HCT116 (cell line): Measurements from ENCODE around the gene IPO11. TPM values are rescaled to one million over a fixed set of nuclear protein-coding genes. Genes with fewer than 3 reads are reported as not detected.

ENCODE experiments used
- ATAC-seq: fragments of 200-7000 bp; cut with Tn5 transposase; 2 replicates; pipeline ENCODE4 v1.9.1; 2020; ENCODE audit warnings: mild to moderate bottlenecking, moderate library complexity
- BruUV-seq: library from RNA; stranded (reverse); fragments of 400-500 nt; replicated peaks from 2 replicates; lab custom pipeline; 2021; lab: Mats Ljungman, UMichigan
- CTCF ChIA-PET: fragments of 300-600 bp; sonication (Branson Sonifier 250); formaldehyde crosslinking; loops from one replicate; lab custom pipeline; 2021; ENCODE audit warnings: antibody characterized with exemption; lab: Charles Lee
- POLR2A ChIA-PET: fragments of 300-600, 350-600 bp; sonication (Branson Sonifier 250); formaldehyde crosslinking; loops from one replicate; lab custom pipeline; 2021; ENCODE audit warnings: antibody characterized with exemption; lab: Charles Lee
- RAD21 ChIA-PET, 2 experiments: fragments of 300-600 bp; sonication (Branson Sonifier 250); formaldehyde crosslinking; loops; one replicate each; lab custom pipeline; 2023; ENCODE audit warnings: low total read pairs in 2 of 2; ENCODE audit not compliant: uncharacterized antibody in 2 of 2, unreplicated experiment in 2 of 2, low non-redundant PET in 1 of 2; lab: Charles Lee
- DNase-seq: peaks from one replicate; pipeline ENCODE4 v3.0.0-alpha.2; 2010; ENCODE audit warnings: low read depth, low spot score
- H2AFZ ChIP-seq: fragments of 200-600 bp; shearing (Covaris generic), sonication (generic); 2 replicates; pipeline ENCODE4 v1.6.1; 2017; ENCODE audit warnings: low read depth, mixed run types, mixed read lengths, antibody characterized with exemption, low read length; ENCODE audit not compliant: poor library complexity, severe bottlenecking
- H3K27ac ChIP-seq: 2 replicates; pipeline ENCODE4 v1.5.1; 2012; ENCODE audit warnings: low read depth, low read length
- H3K27me3 ChIP-seq: fragments of 200-600 bp; sonication (generic); 2 replicates; pipeline ENCODE4 v1.6.1; 2016; ENCODE audit warnings: mixed run types, low read length, mixed read lengths; ENCODE audit not compliant: insufficient read depth
- H3K36me3 ChIP-seq, 2 experiments: fragments of 200-500 bp in 1 of 2; fragments of 200-600 bp in 1 of 2; sonication (Bioruptor generic) in 1 of 2; sonication (generic) in 1 of 2; 2 replicates each; pipeline versions ENCODE4 v1.5.1 to v1.6.1; 2014 to 2016; ENCODE audit warnings: low read length in 2 of 2, inconsistent platforms in 1 of 2, mixed read lengths in 1 of 2, mixed run types in 1 of 2; ENCODE audit not compliant: insufficient read depth in 2 of 2, control insufficient read depth in 1 of 2
- H3K4me1 ChIP-seq, 2 experiments: fragments of 200-600 bp in 1 of 2; sonication (generic) in 1 of 2; 2 replicates each; pipeline versions ENCODE4 v1.5.1 to v1.6.1; 2012 to 2017; ENCODE audit warnings: low read length in 2 of 2, inconsistent platforms in 1 of 2, mild to moderate bottlenecking in 1 of 2, mixed read lengths in 1 of 2, mixed run types in 1 of 2, moderate library complexity in 1 of 2; ENCODE audit not compliant: insufficient read depth in 2 of 2, control insufficient read depth in 1 of 2
- H3K4me2 ChIP-seq: fragments of 200-600 bp; sonication (generic); 2 replicates; pipeline ENCODE4 v1.6.1; 2017; ENCODE audit warnings: mixed run types, low read length, mixed read lengths
- H3K4me3 ChIP-seq, 2 experiments: fragments of 200-600 bp in 1 of 2; sonication (generic) in 1 of 2; replicated peaks in 1 of 2; 2 replicates each; pipeline ENCODE4 v1.5.1; 2011 to 2016; ENCODE audit warnings: low read length in 2 of 2, control low read depth in 1 of 2, low read depth in 1 of 2, mild to moderate bottlenecking in 1 of 2, mixed read lengths in 1 of 2, mixed run types in 1 of 2
- H3K79me2 ChIP-seq: fragments of 200-600 bp; sonication (generic); 2 replicates; pipeline ENCODE4 v1.6.1; 2017; ENCODE audit warnings: mild to moderate bottlenecking, mixed run types, low read length, moderate library complexity, mixed read lengths; ENCODE audit not compliant: insufficient read depth
- H3K9ac ChIP-seq: fragments of 200-600 bp; sonication (generic); 2 replicates; pipeline ENCODE4 v1.6.1; 2016; ENCODE audit warnings: low read length, mixed read lengths
- H3K9me2 ChIP-seq: fragments of 200-600 bp; sonication (generic), shearing (Covaris generic); 2 replicates; pipeline ENCODE4 v1.6.1; 2017; ENCODE audit warnings: mixed run types, mild to moderate bottlenecking, moderate library complexity; ENCODE audit not compliant: insufficient read depth
- H3K9me3 ChIP-seq, 2 experiments: fragments of 200-500 bp in 1 of 2; fragments of 200-600 bp in 1 of 2; sonication (Bioruptor generic) in 1 of 2; sonication (generic) in 1 of 2; 2 replicates each; pipeline ENCODE4 v1.6.1; 2014 to 2017; ENCODE audit warnings: low read length in 2 of 2, mixed read lengths in 2 of 2, inconsistent platforms in 1 of 2, low read depth in 1 of 2, mild to moderate bottlenecking in 1 of 2, mixed run types in 1 of 2, moderate library complexity in 1 of 2; ENCODE audit not compliant: control insufficient read depth in 1 of 2, insufficient read depth in 1 of 2
- H4K20me1 ChIP-seq: fragments of 200-600 bp; sonication (generic), shearing (Covaris generic); 2 replicates; pipeline ENCODE4 v1.6.1; 2017; ENCODE audit warnings: mixed run types, mild to moderate bottlenecking, moderate library complexity; ENCODE audit not compliant: insufficient read depth
- CEBPB ChIP-seq: IDR thresholded peaks from 2 replicates; pipeline ENCODE4 v1.6.1; 2012; ENCODE audit warnings: low read depth
- CTCF ChIP-seq, 3 experiments: fragments of 200-600 bp in 1 of 3; sonication (generic) in 1 of 3; IDR thresholded peaks in 2 of 3; conservative IDR thresholded peaks in 1 of 3; 2 replicates each; pipeline ENCODE4 v1.5.1; 2012 to 2017; ENCODE audit warnings: low read depth in 2 of 3, low read length in 2 of 3, antibody characterized with exemption in 1 of 3, borderline replicate concordance in 1 of 3, control low read depth in 1 of 3, mild to moderate bottlenecking in 1 of 3, mixed read lengths in 1 of 3, mixed run types in 1 of 3, moderate library complexity in 1 of 3; ENCODE audit not compliant: insufficient read depth in 1 of 3
- ELF1 ChIP-seq: IDR thresholded peaks from 2 replicates; pipeline ENCODE4 v1.6.1; 2012; ENCODE audit warnings: low read depth, borderline replicate concordance
- EZH2phosphoT487 ChIP-seq: fragments of 200-600 bp; IDR thresholded peaks from 2 replicates; pipeline ENCODE4 v1.6.1; 2018; ENCODE audit warnings: antibody characterized with exemption, borderline replicate concordance
- FOSL1 ChIP-seq: IDR thresholded peaks from 2 replicates; pipeline ENCODE4 v1.6.1; 2012; ENCODE audit warnings: low read depth
- JUND ChIP-seq: IDR thresholded peaks from 2 replicates; pipeline ENCODE4 v1.6.1; 2012
- POLR2A ChIP-seq: IDR thresholded peaks from 2 replicates; pipeline ENCODE4 v1.7.0; 2011; ENCODE audit warnings: borderline replicate concordance; ENCODE audit not compliant: insufficient read depth, insufficient read length; ENCODE audit errors: extremely low read depth
- REST ChIP-seq: IDR thresholded peaks from 2 replicates; pipeline ENCODE4 v1.6.1; 2012; ENCODE audit warnings: low read depth
- SIN3A ChIP-seq: IDR thresholded peaks from 2 replicates; pipeline ENCODE4 v1.6.1; 2012; ENCODE audit warnings: low read depth
- SP1 ChIP-seq: IDR thresholded peaks from 2 replicates; pipeline ENCODE4 v1.6.1; 2012; ENCODE audit warnings: low read depth
- SRF ChIP-seq: IDR thresholded peaks from 2 replicates; pipeline ENCODE4 v1.6.1; 2012; ENCODE audit warnings: low read depth
- ZFX ChIP-seq: fragments of 450-650 bp; IDR thresholded peaks from 2 replicates; pipeline ENCODE4 v1.6.1; 2017
- ZNF274 ChIP-seq: fragments of 200-500 bp; sonication (Bioruptor generic); IDR thresholded peaks from 2 replicates; pipeline ENCODE4 v1.6.1; 2014; ENCODE audit warnings: mild to moderate bottlenecking, low read depth, low read length, inconsistent platforms
- intact Hi-C: fragments of 100-400 bp; cut with micrococcal nuclease; formaldehyde crosslinking; loops from 2 replicates; pipeline ENCODE4 v1.10.0; 2022
- total RNA-seq: library from RNA; stranded (reverse); gene quantifications from one replicate; pipeline ENCODE4 v1.2.1, GENCODE V29; 2021; ENCODE audit not compliant: unreplicated experiment
- TF ChIP-seq, protein P1 (sequence below): IDR thresholded peaks from 2 replicates; pipeline ENCODE4 v1.6.1; 2012

Gene IPO11
- total RNA-seq, 1 experiment from 2014 or later, result 55.1 TPM

GRCh38 chr5:62562867-62563266 lies 150.3 kb downstream of the IPO11 start:
- TF ChIP-seq CTCF (IDR thresholded peaks at IDR 0.05 in 2 of 3, conservative IDR thresholded peaks at IDR 0.05 in 1 of 3; ENCODE audit: borderline replicate concordance in 1 of 3, insufficient read depth in 1 of 3, low read depth in 2 of 3, low read length in 2 of 3), result peak in 2 of 3 experiments; percentile 19 to 33; a peak in 2 of 6 replicates
- no peak for TF ChIP-seq CEBPB
- TF ChIP-seq ELF1, result no peak
- TF ChIP-seq ZFX, result no peak
- Histone ChIP-seq H3K27ac (no peak overlapping the region), H2AFZ (no peak overlapping the region), H3K79me2 (no peaks in the 10 kb centered on the region; the same call in 1 of the 2 replicates), H3K4me3 (no peak overlapping the region), H3K9ac (no peak overlapping the region), H3K27me3 (no peaks in the 10 kb centered on the region), H3K9me3 (no peaks in the 10 kb centered on the region), H3K36me3 (no peaks in the 10 kb centered on the region), H3K4me1 (no peaks in the 10 kb centered on the region), H3K4me2 (no peak overlapping the region), H4K20me1 (no peaks in the 10 kb centered on the region), H3K9me2 (no peaks in the 10 kb centered on the region)
- BruUV-seq, result no TSS peak
- intact Hi-C loops, result no loop called here
- DNase-seq, result no peak
- ChIA-PET POLR2A (no interaction called here), CTCF (no interaction called here), RAD21 (no interaction called here)
- ATAC-seq, result no peak

DNA sequence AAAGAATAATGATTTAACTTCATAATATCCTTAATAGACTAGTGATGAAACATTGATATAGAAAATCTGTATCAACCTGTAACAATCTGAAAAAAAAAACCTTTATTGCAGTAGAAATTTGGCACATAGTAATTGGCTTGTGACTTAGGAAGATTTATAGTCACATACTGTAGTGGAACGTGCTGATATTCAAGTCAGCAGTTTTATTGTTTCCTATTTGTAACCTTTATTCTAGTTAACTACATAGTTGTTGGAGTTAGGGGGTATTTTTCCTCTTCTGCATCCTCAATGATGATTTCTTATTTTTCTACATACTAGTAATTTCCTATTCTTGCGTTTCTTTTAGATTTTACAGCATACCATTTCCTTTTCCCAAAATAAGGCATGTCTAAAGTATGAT lies 151.5 kb downstream of the IPO11 start:
- DNase-seq, result no peak
- RAD21 ChIA-PET, result no interaction called here
- no peaks in the 10 kb centered on the region for H3K9me3 ChIP-seq
- TF ChIP-seq POLR2A (no peak), SP1 (no peak), SIN3A (no peak), REST (no peak), FOSL1 (no peak), EZH2phosphoT487 (no peak), JUND (no peak), ZNF274 (no peak), SRF (no peak), CTCF (IDR thresholded peaks at IDR 0.05 in 2 of 3, conservative IDR thresholded peaks at IDR 0.05 in 1 of 3; ENCODE audit: borderline replicate concordance in 1 of 3, insufficient read depth in 1 of 3, low read depth in 2 of 3, low read length in 2 of 3) (no peak), ELF1 (no peak)
- TF ChIP-seq, protein P1, sequence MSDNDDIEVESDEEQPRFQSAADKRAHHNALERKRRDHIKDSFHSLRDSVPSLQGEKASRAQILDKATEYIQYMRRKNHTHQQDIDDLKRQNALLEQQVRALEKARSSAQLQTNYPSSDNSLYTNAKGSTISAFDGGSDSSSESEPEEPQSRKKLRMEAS, result no peak

More for the DNA sequence above, 151.5 kb downstream of the IPO11 start:
- CTCF ChIA-PET, result no interaction called here
- POLR2A ChIA-PET, result no interaction called here
- H3K9me2 ChIP-seq, result no peaks in the 10 kb centered on the region
- no peaks in the 10 kb centered on the region for H4K20me1 ChIP-seq
- no TSS peak for BruUV-seq
- H3K4me2 ChIP-seq, result no peak overlapping the region
- H3K4me1 ChIP-seq, result no peaks in the 10 kb centered on the region
- no peak overlapping the region for H2AFZ ChIP-seq
- intact Hi-C loops, result no loop called here
- no peak overlapping the region for H3K9ac ChIP-seq
- H3K27ac ChIP-seq, result no peak overlapping the region
- no peaks in the 10 kb centered on the region for H3K27me3 ChIP-seq
- H3K4me3 ChIP-seq, result no peak overlapping the region
- H3K36me3 ChIP-seq, result no peaks in the 10 kb centered on the region
- ATAC-seq, result no peak
- peaks cover 6% of the 10 kb centered on the region; the same call in 1 of the 2 replicates for H3K79me2 ChIP-seq
